HL-60 (cell line): ENCODE data around the gene TFAP2D.

ENCODE experiments used
- DNase-seq, 2 experiments: peaks; one replicate each; pipeline ENCODE4 v3.0.0-alpha.2; 2010 to 2020; ENCODE audit warnings: low read depth in 1 of 2, low spot score in 1 of 2
- H3K27ac ChIP-seq: fragments of 250-450 bp; sonication (Bioruptor Pico); replicated peaks from 2 replicates; pipeline ENCODE4 v1.5.1; 2020; ENCODE audit warnings: mild to moderate bottlenecking, moderate library complexity
- H3K27me3 ChIP-seq: fragments of 250-450 bp; sonication (Bioruptor Pico); 2 replicates; pipeline ENCODE4 v1.5.1; 2021; ENCODE audit warnings: mild to moderate bottlenecking, moderate library complexity; ENCODE audit not compliant: insufficient read depth, poor library complexity, severe bottlenecking
- H3K4me3 ChIP-seq: replicated peaks from 2 replicates; pipeline ENCODE4 v1.5.1; 2011; ENCODE audit warnings: mild to moderate bottlenecking, control low read depth, low read length; ENCODE audit not compliant: insufficient read depth
- CTCF ChIP-seq: IDR thresholded peaks from one replicate; pipeline ENCODE4 v1.5.1; 2011; ENCODE audit warnings: low read length, control low read depth, inconsistent platforms; ENCODE audit not compliant: insufficient read depth
- GABPA ChIP-seq: IDR thresholded peaks from 2 replicates; pipeline ENCODE4 v1.6.1; 2012; ENCODE audit warnings: low read depth
- POLR2AphosphoS5 ChIP-seq: IDR thresholded peaks from 2 replicates; pipeline ENCODE4 v1.6.1; 2012; ENCODE audit warnings: low read depth
- REST ChIP-seq: IDR thresholded peaks from 2 replicates; pipeline ENCODE4 v1.6.1; 2012; ENCODE audit warnings: low read depth; ENCODE audit not compliant: insufficient replicate concordance
- SPI1 ChIP-seq: IDR thresholded peaks from 2 replicates; pipeline ENCODE4 v1.6.1; 2012; ENCODE audit warnings: low read depth, mild to moderate bottlenecking, borderline replicate concordance

Gene TFAP2D

DNA sequence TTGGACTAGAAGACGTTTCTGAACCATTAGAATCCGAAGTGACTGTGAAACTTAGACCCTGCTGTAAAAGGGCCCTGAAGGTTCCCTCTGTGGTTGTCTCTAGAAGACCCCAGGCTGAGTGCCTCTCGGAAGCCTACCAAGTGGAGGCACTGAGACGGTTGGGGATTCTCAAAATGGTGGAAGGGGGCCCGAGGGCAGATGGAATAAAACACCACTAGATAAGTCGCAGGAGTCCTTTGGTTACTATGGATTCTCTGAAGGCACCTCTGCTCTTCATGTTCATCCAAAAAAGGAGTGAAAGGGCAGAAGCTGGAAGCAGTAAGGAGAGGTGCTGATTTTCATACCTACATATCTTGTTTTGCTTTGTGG is 4.0 kb upstream of the TFAP2D start:
- peaks cover 33% of the 10 kb centered on the region for H3K27me3 ChIP-seq
- H3K27ac ChIP-seq = no peak overlapping the region
- no peak for DNase-seq
- no peak overlapping the region for H3K4me3 ChIP-seq
- no peak for TF ChIP-seq SPI1
- no peak for TF ChIP-seq REST
- no peak for TF ChIP-seq POLR2AphosphoS5
- TF ChIP-seq CTCF = no peak
- TF ChIP-seq GABPA = no peak

GRCh38 chr6:50711686-50712085 is 1.6 kb upstream of the TFAP2D start:
- Histone ChIP-seq H3K27me3 (peaks cover 40% of the 10 kb centered on the region), H3K27ac (no peak overlapping the region), H3K4me3 (no peak overlapping the region)
- DNase-seq = no peak
- TF ChIP-seq POLR2AphosphoS5 = no peak
- no peak for TF ChIP-seq REST
- TF ChIP-seq CTCF = no peak
- TF ChIP-seq GABPA = no peak
- TF ChIP-seq SPI1 = no peak

DNA sequence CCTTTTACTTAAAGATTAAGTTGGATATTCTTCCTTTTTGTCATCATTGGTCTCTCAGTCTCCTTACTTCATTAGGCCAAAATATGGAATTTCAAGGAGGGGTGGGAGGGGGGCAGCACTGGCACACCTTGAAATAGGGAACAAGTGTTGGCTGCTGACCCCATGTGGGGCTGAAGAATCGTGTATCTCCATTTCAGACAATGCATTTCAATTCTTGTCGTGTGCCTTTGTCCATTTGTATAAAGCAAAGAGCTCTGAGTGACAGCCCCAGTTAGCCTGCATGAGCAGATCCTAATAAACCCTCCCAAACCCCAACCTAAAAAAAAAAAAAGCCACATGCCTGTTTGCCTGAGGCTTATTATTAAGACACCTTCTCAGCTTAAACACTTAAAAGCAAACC is 1.0 kb upstream of the TFAP2D start:
- TF ChIP-seq CTCF = no peak
- no peak for TF ChIP-seq GABPA
- no peak for TF ChIP-seq SPI1
- TF ChIP-seq POLR2AphosphoS5 = no peak
- TF ChIP-seq REST = no peak
- Histone ChIP-seq H3K4me3 (no peak overlapping the region), H3K27me3 (peaks cover 44% of the 10 kb centered on the region), H3K27ac (no peak overlapping the region)
- no peak for DNase-seq
